ENCODE data around the gene SP3.

DNA sequence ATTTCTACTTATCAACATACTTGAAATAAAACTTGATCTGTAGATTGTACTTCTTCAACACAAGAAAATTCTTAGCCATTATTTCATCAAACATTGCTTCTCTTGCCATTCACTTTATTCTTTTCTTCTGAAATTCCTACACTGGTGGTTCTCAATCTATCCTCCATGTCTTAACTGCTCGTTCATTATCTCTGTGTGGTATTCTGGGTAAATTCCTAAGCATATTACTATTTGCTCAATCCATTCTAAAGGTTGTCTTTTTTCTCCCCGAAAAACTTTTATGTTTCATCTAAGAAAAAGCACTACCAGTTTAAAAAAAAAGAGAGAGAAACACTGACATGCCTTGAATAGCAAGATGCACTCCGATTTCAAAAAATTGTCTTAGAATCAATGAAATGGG lies 18.0 kb downstream of the SP3 start:
- TF ChIP-seq EP300 (IDR thresholded peaks at IDR 0.05) (no peak), POLR2A (IDR thresholded peaks at IDR 0.05) (no peak)

Data from gastroesophageal sphincter (tissue), 2 donors.